Mucosa of gallbladder (tissue), 1 donor: ENCODE measurements around the gene GH1. TPM values are rescaled to one million over a fixed set of nuclear protein-coding genes. Genes with fewer than 3 reads are reported as not detected.

Experiments used
- DNase-seq: peaks from one replicate; pipeline ENCODE4 v3.0.0-alpha.2; 2020; ENCODE audit warnings: low spot score
- total RNA-seq: library from RNA; stranded (reverse); gene quantifications from one replicate; pipeline ENCODE4 v1.2.1, GENCODE V29; 2021
- donor health status: DM: no; HTN: no; CAD: no.

The GH1 gene
- total RNA-seq, 1 donor from 2014 or later = not detected

DNA sequence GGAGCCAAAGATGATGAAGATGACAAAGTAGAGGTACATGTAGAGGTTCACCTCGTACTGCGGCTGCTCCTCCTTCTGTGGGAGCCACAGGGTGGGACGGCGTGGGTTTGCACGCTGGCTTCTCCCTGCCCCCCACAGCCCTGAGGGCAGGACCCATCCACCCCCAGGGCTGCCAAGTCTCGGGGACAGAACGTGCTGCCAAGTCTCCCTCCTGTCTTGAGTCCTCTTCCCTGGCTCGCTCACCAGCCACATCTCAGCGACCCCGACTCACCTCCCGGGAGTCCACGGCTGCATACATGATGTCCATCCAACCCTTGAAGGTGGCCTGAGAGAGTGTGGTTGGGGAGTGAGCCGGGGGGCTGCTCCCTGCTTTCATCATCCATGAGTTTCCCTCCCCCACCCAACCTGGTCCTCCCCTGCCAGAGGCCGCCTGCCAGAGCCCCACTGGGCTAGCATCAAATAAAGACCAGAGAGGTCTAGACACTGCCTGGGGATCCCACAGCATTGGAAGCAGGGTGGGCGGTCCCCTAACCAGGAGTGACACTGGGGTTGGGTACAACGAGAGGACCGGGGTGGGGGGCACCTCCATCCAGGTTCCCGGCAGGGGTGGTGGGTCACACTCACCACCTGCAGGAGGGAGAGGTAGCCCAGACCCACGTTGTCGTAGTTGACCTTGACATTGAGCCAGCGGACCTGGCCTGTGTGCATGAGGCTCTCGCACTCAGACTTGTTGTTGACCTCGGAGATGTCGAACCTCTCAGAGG, 26.3 kb upstream of the GH1 start:
- DNase-seq = no peak

DNA sequence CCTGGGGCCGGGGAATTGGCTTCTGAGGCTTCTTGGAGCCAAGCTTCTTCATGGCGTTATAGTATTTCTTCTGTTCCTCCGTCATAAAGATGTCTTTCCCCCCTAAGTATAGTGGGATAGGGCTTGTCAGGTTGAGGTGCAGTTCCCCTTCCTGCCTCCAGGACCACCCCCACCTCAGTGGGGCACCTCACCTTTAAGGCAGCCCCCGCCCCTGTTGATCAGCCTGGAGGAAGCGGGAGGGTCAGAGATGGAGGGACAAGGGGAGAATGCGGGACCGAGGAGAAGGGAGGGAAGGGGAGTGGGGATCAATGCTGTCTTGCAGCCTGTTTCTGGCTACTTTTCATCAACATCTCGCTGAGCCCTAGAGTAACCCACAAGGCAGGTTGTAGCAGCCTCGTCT, 25.1 kb upstream of the GH1 start:
- DNase-seq = no peak

DNA sequence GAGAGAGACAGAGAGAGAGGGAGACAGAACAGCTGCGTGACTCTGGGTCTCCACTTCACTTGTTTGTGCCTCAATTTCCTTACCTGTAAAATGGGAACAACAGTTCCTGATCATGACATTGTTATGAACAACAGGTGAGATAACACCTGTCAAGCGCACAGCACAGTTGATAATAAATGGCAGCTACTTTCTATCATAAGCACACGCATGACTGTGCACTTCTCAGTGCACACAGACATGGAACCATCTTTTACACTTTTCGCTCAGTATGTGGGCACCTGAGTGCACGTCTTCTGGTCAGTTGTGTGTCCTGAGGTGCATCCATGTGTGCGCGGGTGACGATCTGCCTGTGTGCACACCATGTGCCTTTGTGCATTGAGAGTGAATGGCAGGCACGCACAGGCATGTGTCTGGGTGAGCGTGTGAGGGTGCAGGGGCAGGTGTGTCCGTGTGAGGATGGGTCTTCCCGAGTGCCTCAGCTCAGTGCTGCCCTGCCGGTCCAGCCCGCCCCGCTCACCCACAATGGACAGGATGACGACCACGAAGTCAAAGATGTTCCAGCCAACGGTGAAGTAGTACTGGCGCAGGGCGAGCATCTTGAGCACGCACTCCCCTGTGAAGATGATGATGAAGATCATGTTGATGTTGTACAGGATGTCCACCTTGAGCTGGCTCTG, 23.8 kb upstream of the GH1 start:
- DNase-seq = no peak

DNA sequence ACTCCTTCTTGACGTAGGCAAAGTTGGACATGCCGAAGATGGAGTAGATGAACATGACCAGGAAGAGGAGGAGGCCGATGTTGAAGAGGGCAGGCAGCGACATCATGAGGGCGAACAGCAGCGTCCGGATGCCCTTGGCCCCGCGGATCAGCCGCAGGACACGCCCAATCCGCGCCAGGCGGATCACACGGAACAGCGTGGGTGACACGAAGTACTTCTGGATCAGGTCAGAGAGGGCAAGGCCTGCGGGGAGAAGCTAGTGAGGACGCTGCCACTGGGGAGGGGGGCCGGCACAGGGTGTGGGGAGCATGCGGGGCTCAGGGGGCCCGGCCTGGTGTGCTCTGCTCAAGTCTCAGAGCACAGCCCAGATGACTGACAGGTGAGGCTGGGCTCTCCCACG, 23.1 kb upstream of the GH1 start:
- no peak for DNase-seq

DNA sequence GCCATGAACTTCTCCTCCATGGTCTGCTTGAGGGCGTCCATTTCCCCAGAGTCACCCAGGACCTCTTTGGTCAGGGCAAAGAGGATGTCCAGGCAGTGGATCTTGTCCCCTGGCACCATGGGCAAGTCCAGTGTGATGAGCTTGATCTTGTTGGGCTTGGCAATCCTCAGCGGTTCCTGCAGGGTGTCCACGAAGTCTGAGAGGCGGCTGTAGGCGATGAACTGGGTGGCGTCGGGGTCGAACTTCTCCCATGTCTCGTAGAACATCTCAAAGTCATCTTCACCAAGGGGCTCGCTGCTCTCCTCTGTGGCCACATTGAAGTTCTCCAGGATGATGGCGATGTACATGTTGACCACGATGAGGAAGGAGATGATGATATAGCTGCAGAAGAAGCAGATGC, 22.5 kb upstream of the GH1 start:
- no peak for DNase-seq

DNA sequence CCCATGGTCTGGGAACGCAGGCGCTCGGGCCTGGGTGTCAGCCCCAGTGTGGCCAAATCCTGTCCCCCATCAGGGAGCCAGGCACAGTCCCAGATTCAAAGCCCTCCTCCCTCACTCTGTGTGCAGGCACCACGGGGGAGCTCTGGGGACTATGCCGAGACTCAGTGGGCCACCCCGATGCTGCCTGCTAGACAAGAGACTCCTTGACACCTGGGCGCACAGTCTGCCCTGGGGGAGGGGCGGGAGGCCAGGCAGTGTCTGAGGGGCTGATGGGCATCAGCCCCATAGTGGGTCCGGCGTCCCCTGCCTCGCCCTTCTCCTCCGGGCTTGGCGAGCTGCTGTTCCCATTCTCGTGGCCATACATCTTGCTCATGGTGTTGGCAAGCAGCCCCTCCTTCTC, 21.9 kb upstream of the GH1 start:
- DNase-seq = no peak

DNA sequence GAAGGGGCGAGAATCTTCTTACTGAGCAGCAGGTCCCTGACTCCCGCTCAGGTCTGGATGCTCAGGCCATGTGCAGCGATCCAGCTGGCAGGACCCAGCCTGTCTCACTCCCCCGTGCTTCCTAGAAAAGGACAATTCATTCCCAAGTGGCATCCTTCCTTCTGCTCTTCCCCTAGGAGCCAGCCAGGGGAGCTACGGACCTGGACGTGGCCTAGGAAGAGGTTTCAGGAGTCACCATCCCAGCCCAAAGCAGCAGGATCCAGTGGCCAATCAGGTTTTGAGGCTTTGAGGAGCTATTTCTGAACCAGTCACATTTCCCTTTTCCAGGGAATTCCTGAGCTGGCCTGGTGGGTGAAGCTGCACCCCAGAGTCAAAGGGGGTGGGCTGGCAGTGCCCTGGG, 21.2 kb upstream of the GH1 start:
- no peak for DNase-seq

DNA sequence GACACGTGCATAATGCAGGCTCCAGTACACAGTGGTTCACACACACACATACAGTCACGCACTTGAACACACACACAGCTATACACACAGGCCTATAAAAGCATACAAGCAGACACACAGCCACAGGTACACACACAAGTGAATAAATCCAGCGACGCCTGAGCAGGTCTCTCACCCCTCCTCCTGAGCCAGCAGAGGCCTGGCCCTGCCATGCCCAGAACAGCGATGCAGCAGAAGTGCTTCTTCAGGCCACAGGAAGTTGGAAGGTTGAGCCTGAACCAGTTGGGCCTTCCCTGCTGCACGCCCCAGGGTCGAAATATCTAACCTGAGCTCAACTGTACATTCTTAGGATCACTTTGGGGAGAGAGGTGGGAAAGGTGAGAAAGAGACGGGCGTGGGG, 20.8 kb upstream of the GH1 start:
- no peak for DNase-seq

DNA sequence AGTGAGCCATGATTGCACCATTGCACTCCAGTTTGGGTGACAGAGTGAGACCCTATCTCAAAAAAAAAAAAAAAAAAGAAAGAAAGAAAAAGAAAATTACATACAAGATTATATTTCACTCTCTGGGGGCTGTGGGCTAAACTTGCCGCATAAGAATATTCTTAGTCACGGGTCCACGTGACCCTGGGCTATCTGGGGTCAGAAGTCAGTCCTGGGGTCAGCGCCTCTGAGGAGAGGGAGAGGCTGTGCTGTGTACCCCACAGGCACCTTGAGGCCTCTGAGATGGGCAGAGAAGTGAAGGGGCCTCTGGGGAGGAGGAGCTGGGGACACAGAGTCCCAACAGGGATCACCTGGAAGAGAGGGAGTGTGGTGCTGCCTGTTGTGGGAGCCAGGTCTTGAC, 19.3 kb upstream of the GH1 start:
- no peak for DNase-seq

DNA sequence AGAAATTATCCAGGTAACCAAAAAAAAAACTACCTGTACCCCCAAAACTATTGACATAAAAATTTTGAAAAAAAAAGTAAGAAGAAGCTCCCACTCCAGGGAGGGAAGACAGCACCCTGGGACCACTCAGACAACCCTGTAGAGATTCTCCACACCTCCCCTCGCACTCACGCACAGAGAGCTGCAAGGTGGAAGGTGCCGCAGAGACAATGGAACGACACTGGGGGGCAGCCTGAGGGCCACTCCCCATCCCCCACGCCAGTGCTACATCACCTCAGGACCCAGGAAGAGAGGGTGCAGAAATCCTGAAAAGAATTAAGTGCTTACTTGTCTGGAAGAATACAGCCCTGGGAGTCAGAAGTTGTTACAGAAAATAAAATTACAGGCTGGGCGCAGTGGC, 18.7 kb upstream of the GH1 start:
- DNase-seq = no peak

DNA sequence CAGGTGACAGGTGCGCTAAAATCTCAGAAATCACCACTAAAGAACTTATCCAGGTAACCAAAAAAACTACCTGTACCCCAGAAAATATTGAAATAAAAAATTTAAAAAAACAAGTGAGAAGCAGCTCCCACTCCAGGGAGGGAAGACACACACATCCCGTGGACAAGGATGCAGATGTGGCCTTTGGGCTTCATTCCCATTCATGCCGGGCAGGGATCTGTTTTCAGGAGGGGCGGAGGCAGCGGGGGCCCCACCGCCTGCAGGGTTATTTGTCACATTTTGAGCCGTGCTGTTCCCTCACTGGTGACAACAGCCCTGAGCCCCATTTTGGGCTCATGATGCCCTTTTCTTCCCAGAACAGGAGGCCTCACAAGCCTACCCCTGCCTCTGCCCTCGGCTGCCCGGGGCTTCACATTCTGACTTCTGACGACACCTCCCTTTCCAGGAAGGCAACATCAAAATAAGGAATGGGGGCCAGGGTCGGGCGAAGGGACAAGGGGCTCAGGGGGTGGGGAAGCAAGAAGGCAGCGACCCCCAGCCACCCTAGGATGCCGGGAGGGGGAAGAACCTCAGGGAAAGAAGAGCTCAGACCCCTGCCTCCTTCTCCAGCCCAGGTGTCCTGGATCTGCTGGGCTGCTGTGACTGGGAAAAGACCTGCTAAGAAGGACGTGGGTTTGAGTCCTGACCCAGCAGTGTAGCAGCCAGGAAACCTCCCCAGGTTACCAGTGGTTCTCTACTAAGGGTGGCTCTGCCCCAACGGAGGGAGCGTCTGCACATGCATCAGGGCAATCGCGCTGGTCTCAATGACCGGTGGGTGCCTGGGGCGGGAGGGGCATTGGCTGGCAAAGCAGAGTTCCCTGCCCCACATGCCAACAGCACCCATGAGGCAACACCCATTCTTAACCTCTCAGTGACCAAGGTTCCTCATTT, 15.8 kb upstream of the GH1 start:
- DNase-seq = no peak

DNA sequence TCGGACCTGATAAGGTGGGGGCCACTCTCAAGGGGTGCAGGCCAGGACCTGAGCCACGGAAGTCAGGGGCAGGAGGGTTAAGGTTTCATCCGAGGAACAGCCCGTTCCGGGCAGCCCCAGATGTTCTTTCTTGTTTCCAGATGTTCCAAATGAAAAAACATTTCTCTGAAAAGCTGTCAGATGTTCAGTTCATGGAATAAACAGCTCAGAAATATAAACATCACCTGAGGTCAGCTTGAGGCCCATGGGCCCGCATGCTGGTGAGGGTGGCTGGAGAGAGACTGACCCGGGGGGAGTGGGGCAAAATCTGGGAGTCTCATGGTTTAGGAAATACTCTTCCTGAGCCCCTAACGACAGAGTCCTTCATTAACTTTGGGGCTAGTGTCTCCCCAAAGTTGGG, 15.0 kb upstream of the GH1 start:
- no peak for DNase-seq

DNA sequence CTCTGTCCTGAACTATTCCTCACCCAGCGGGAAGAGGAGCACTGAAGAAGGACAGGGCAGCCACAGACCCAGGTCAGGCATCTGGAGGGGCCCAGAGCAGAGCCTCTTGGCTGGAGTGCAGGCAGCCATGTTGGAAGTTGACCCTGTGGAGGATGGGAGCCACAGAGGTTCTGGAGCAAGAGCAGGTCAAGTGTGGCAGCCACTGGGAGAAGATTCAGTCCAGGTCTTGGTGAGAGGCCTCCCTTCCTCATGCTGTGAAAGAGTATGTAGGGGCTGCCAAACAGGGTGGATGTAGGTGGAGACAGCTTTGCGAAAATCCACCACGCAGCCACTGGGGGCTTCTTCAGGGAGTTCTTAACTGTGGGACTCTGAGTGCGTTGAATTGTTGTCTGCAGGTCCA, 14.1 kb upstream of the GH1 start:
- DNase-seq = no peak

DNA sequence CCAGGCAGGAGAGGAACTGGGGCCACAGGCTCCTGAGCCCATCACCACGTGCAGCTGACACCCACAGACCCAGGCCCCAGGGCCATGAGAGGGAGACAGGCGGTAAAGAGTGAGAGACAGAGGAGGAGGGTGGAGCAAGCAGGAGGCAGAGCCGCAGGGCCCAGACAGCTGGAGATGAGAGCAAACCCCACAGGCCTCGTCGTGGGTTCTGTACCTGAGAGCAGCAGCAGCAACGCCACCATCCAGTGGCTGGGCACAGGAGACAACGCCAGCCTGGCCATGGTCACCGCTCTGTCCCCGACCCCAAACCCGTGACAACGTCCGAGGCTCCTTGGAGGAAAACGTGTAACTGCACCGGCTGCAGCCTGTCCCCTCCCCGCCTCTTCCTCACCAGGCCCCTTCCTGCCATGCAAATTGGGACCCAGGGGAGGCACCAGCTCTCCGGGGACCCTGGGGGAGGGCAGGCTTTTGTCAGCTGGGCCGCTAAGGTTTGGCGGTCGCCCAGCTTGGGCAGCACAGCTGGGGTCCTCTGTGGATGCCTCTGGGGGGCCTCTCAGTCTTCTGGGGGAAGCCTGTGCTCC, 13.4 kb upstream of the GH1 start, which contains the start of gene CD79B:
TSS of gene CD79B (minus strand) at position 351 of the 581 bp plus-strand sequence. CDS start at position 281, 70 bp downstream.
- DNase-seq = no peak

DNA sequence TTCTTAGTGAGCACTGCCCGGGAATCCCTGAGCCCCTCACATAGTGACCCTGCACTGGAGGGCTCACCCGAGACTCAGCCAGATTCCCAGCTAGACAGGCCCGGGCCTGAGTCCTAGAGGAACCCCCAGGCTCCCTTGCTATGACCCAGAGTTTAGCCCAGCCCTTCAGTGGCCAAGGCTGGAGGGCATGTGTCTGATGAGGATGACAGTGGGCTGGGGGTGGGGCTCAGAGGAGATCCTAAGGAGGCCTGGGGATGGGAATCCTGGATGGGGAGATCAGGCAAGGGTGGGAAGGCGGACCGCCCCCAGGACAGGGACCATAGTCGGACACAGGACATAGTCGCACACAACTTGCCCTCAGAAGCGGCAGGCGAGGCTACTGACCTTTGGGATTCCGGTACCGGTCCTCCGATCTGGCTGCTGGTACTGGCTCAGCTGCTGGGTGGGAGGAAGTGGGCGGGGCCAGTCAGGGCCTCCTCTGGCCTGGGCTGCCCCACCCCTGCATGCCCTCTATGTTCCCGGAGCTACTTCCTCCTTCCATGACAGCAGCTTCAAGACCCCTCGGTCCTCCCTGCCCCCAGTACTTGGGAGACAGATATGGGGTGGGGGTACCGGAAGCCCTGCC, 12.4 kb upstream of the GH1 start:
- peak; percentile 53 for DNase-seq

DNA sequence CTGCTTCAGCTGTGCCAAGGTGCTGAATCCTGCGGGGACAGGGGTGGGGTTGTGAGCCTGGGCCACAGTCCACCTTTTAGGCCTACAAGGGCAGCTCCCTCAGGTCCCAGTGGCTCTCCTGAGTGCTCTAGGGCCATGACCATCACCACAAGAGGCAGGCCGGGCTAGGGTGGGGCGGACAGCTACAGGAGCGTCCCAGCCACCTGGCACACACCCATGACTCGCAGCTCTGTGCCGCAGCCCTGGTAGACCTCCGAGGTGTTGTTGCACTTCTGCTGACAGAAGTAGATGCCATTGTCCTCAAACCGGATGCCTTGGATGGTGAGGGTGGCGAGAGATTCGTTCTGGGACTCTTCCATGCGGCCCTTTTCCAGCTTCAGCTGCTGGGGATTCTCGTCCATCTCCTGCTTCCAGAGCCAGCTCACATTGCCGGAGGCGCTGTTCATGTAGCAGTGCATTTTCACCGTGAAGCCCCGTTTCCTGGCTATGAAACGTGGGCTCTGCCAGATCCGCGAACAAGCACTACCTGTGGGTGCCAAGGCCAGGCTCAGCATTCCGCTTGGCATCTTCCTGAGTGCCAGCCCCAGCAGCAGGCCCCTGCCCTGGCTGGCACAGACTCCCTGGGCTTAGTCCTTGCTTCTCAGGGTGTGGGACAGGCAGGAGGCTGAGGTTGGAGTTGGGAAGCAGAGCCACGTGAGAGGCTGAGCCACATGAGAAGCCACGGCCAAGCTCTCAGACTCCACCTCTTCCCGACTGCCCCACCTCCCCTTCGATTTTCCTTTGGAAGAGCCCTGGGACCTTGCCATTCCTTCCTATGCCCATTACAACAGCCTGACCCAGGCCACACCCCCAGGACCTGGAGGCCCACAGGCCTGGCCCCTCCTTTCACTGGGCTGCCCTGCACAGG, 11.5 kb upstream of the GH1 start:
- DNase-seq = peak; percentile 55

DNA sequence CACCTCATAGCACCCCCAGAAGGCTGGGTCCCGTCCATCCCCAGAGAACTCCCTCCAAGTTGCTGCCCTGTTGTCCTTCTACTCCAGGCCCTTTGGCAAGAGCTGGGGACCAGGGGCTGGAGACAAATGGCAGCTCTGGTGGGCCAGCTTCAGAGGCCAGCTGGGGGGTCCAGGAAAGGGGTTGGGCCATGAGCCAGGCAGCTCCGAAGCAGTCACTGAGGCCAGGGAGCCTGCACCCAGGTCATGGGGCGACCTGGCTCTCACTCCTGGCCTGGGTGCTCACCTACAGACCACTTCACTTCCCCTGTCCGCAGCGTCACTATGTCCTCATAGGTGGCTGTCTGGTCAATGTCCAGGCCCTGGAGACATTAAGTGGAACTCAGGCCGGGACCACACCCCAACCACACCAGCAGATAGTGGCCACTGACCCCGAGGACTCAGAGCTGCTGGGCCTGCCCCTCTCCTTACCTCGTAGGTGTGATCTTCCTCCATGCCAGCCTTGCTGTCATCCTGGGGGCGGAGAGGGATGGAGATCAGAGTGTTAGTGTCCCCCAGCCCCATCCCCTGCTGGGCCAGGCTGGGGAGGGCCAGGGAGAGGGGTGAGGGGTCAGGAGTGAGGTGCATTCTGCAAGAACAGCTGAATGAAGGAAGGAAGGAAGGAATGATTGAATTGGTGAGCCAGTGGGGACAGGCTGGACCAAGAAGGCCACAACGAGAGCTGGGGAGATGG, 10.5 kb upstream of the GH1 start:
- DNase-seq = no peak

DNA sequence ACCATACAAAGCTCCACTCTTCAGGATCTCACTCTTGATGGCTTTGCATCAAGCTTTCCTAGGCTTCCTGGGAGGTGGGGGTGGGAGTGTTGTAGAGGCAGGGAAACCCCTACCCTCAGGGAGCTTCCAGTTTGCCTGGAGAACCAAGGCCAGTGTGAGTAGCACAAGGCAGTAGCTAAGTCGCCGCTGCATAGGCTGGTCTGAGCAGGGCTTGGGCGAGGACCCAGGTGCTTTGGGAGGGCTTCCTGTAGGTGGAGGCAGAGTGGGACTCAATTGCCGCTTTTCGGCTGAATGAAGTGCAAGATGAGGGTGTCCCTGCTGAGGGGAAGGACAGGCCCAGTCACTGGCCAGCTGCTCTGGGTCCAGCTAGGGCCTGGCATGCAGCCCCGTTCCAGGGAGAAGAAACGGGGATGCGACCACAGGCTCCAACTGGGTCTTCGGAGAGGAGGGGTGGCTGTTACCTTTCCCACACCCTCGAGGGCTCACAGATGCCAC, 9.6 kb upstream of the GH1 start:
- DNase-seq = no peak

DNA sequence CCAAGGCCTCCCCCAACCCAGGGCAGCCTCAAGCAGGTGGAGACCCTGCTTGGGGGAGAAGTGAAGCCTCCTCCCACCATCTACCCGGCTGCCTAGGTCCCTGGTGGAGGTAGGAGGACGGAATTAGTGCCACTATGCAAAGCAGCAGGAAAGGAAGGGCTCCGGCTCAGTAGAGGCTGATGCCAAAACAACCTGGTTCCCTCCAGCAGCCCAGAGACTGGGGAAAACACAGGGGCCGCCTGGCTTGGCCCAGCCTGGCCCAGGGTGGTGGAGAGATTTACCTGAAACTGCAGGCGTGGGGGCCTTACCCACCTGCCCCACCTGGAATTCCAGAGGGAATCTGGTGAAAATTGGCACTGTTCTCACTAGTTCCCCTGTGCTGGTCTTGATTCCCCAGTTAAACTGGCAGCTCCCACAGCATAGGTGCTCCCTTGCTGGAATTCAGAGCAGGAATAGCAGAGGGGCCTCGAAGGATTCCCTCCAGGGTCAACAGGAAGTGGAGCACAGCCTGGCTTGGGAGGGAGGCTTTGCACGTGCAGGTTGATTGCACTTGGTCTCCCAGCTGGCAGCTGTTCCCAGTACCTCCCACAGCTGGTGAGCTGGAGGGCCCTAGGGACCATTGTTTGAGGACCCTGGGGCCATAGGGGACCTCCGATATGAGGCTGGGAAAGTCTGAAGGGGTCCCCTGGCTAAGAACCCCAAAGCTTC, 9.0 kb upstream of the GH1 start:
- DNase-seq = no peak
